Lung microvascular endothelial cell (primary cell): ENCODE results near the gene OPTN. TPM values are rescaled to one million over a fixed set of nuclear protein-coding genes. Genes with fewer than 3 reads are reported as not detected.
"Not testable (repeated sequence)": the region's sequence is repeated elsewhere in the genome, so short reads cannot be mapped to it uniquely, and the experiment has no call there.

Experiments
- DNase-seq, 2 donors: peaks; one replicate each; pipeline versions ENCODE4 v3.0.0 to v3.0.0-alpha.2; 2010; ENCODE audit warnings: low read depth in 2 of 2
- total RNA-seq: library from RNA; depleted of rRNA; stranded (reverse); fragments of >200 nt; gene quantifications from 2 replicates; pipeline ENCODE4 v1.2.1, GENCODE V29; 2014

Gene OPTN
- total RNA-seq, 1 donor from 2014 or later: 105 TPM

- no peak for DNase-seq
Measured at GRCh38 chr10:13089345-13089744, 10.6 kb upstream of the OPTN start.

- no peak for DNase-seq
Measured at GRCh38 chr10:13090289-13090688, 9.7 kb upstream of the OPTN start.

- DNase-seq: no peak
Measured at GRCh38 chr10:13091801-13092200, 8.2 kb upstream of the OPTN start.

GRCh38 chr10:13092291-13093102 is 7.5 kb upstream of the OPTN start:
- DNase-seq: no peak

- DNase-seq: not testable (repeated sequence)
Measured at GRCh38 chr10:13094082-13094481, 5.9 kb upstream of the OPTN start.

- no peak for DNase-seq
Measured at GRCh38 chr10:13095094-13095493, 4.9 kb upstream of the OPTN start.

- DNase-seq: no peak
Measured at GRCh38 chr10:13095929-13096328, 4.0 kb upstream of the OPTN start.

GRCh38 chr10:13099144-13099665 is 758 bp upstream of the OPTN start:
- DNase-seq: peak; percentile 38 to 58

GRCh38 chr10:13100349-13101294 is 659 bp downstream of the OPTN start:
- DNase-seq: peak; percentile 30 to 54

- peak; percentile 14 to 65 for DNase-seq
Measured at GRCh38 chr10:13102002-13102794, 2.2 kb downstream of the OPTN start.

GRCh38 chr10:13103554-13103953 is 3.6 kb downstream of the OPTN start:
- DNase-seq: no peak

- DNase-seq: no peak
Measured at GRCh38 chr10:13104697-13105096, 4.7 kb downstream of the OPTN start.

- DNase-seq: no peak
Measured at GRCh38 chr10:13105184-13105583, 5.2 kb downstream of the OPTN start.

GRCh38 chr10:13106387-13107045 is 6.6 kb downstream of the OPTN start:
- DNase-seq: no peak

GRCh38 chr10:13110908-13111307 is 10.9 kb downstream of the OPTN start:
- no peak for DNase-seq

- DNase-seq: peak in 1 of 2 donors; percentile 18
Measured at GRCh38 chr10:13113544-13113943, 13.6 kb downstream of the OPTN start.

- peak; percentile 6 to 47 for DNase-seq
Measured at GRCh38 chr10:13115832-13116803, 16.2 kb downstream of the OPTN start.

GRCh38 chr10:13117841-13118783 is 18.1 kb downstream of the OPTN start:
- no peak for DNase-seq
